22Rv1 (cell line): ENCODE measurements around the gene SSR2.
A peak's percentile ranks its signal among the peaks of the same experiment; 100 is the strongest.

Source experiments
- H3K27ac ChIP-seq: fragments of 450-650 bp; 2 replicates; pipeline ENCODE4 v1.5.1; 2017
- ZFX ChIP-seq: fragments of 450-650 bp; IDR thresholded peaks from 2 replicates; pipeline ENCODE4 v1.6.1; 2017; ENCODE audit warnings: antibody characterized with exemption, borderline replicate concordance
- TF ChIP-seq, protein P1 (sequence below): fragments of 450-650 bp; IDR thresholded peaks from 2 replicates; pipeline ENCODE4 v1.5.1; 2017; ENCODE audit warnings: mild to moderate bottlenecking

SSR2 gene

GRCh38 chr1:156002188-156002911 is 18.4 kb downstream of the SSR2 start:
- H3K27ac ChIP-seq, result no peak overlapping the region
- TF ChIP-seq, protein P1, sequence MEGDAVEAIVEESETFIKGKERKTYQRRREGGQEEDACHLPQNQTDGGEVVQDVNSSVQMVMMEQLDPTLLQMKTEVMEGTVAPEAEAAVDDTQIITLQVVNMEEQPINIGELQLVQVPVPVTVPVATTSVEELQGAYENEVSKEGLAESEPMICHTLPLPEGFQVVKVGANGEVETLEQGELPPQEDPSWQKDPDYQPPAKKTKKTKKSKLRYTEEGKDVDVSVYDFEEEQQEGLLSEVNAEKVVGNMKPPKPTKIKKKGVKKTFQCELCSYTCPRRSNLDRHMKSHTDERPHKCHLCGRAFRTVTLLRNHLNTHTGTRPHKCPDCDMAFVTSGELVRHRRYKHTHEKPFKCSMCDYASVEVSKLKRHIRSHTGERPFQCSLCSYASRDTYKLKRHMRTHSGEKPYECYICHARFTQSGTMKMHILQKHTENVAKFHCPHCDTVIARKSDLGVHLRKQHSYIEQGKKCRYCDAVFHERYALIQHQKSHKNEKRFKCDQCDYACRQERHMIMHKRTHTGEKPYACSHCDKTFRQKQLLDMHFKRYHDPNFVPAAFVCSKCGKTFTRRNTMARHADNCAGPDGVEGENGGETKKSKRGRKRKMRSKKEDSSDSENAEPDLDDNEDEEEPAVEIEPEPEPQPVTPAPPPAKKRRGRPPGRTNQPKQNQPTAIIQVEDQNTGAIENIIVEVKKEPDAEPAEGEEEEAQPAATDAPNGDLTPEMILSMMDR, result no peak
- no peak for TF ChIP-seq ZFX

- H3K27ac ChIP-seq, result peak overlapping the region; percentile 22; the same call in 1 of the 2 replicates
- TF ChIP-seq, protein P1, result no peak
Measured at GRCh38 chr1:156001662-156002171, 19.0 kb downstream of the SSR2 start.

DNA sequence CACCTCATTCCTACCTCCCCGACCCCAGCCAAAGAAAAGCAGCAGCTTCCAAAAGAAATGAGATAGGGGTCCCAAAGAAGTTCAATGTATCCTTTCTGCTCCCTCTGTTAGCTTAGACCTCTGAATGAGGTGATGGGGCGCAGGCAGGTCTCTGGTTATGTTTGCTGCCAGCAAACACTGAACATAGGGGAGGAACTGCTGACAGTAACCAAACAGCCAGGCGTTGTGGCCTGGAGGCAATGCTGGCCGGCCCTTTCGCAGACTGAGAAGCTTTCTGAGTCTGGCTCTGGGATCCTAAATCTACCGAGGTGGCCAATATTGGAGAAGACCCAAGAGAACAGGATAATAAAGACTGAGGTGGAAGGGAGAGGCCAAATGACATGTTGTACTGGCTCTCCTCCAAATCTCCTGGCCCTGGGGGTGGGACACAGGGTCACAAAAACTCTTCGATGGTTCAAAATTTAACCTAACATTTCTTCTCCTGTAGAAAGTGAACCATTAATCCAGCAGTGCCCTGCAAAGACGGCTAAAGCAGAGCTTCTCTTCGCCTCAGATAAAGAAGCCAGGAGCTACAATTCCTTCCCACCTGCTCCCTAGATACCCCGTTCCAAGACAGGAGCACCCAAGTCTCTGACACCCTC is 19.6 kb downstream of the SSR2 start:
- TF ChIP-seq ZFX, result no peak
- TF ChIP-seq, protein P1, result no peak
- H3K27ac ChIP-seq, result peak overlapping the region; percentile 22; the same call in 1 of the 2 replicates

GRCh38 chr1:155999964-156000363 is 20.8 kb downstream of the SSR2 start:
- TF ChIP-seq, protein P1, result no peak
- no peak for TF ChIP-seq ZFX
- no peak overlapping the region for H3K27ac ChIP-seq

GRCh38 chr1:155996166-155996565 is 24.6 kb downstream of the SSR2 start:
- TF ChIP-seq, protein P1, result no peak
- no peak for TF ChIP-seq ZFX

GRCh38 chr1:155993595-155993994 is 27.2 kb downstream of the SSR2 start:
- no peak overlapping the region for H3K27ac ChIP-seq
- TF ChIP-seq, protein P1, result no peak
- no peak for TF ChIP-seq ZFX

More at GRCh38 chr1:155996166-155996565, 24.6 kb downstream of the SSR2 start:
- H3K27ac ChIP-seq, result no peak overlapping the region
